DMS153 (cell line): Measurements from ENCODE around the gene EHD3.

Experiments used
- DNase-seq: peaks from one replicate; lab custom pipeline; 2025; lab: John Stamatoyannopoulos, UW

EHD3 gene

GRCh38 chr2:31286961-31287550 is 53.1 kb downstream of the EHD3 start:
- DNase-seq: no peak

GRCh38 chr2:31287654-31288053 is 53.7 kb downstream of the EHD3 start:
- DNase-seq: no peak

GRCh38 chr2:31294196-31294595 is 60.2 kb downstream of the EHD3 start:
- no peak for DNase-seq

GRCh38 chr2:31296641-31297287 is 62.8 kb downstream of the EHD3 start:
- no peak for DNase-seq

- DNase-seq: no peak
These were observed 63.8 kb downstream of the EHD3 start for GRCh38 chr2:31297751-31298150.

GRCh38 chr2:31299547-31299946 is 65.6 kb downstream of the EHD3 start:
- no peak for DNase-seq

- DNase-seq: no peak
These were observed 66.4 kb downstream of the EHD3 start for GRCh38 chr2:31300309-31300708.

- no peak for DNase-seq
These were observed 69.1 kb downstream of the EHD3 start for GRCh38 chr2:31302940-31303563.

- DNase-seq: no peak
These were observed 70.9 kb downstream of the EHD3 start for GRCh38 chr2:31304816-31305215.

- DNase-seq: no peak
These were observed 78.9 kb downstream of the EHD3 start for GRCh38 chr2:31312898-31313297.

- DNase-seq: no peak
These were observed 80.8 kb downstream of the EHD3 start for GRCh38 chr2:31314761-31315160.

GRCh38 chr2:31317396-31317795 is 83.4 kb downstream of the EHD3 start:
- DNase-seq: no peak

GRCh38 chr2:31318361-31319336 is 84.7 kb downstream of the EHD3 start:
- DNase-seq: no peak
